SU-DHL-6 (cell line): Measurements from ENCODE around the gene GRIA3.

Source experiments
- H2AFZ ChIP-seq: fragments of 200-600 bp; sonication (generic); 2 replicates; pipeline ENCODE4 v1.6.1; 2014; ENCODE audit warnings: low read depth, mild to moderate bottlenecking, moderate library complexity, mixed read lengths, antibody characterized with exemption, low read length; ENCODE audit not compliant: severe bottlenecking
- H3F3A ChIP-seq: fragments of 200-600 bp; shearing (Covaris generic); 2 replicates; pipeline ENCODE4 v1.6.0; 2016; ENCODE audit warnings: antibody characterized with exemption, mild to moderate bottlenecking; ENCODE audit not compliant: insufficient read depth
- H3K27ac ChIP-seq: fragments of 200-600 bp; sonication (generic); 2 replicates; pipeline ENCODE4 v1.5.1; 2016; ENCODE audit warnings: low read depth, mild to moderate bottlenecking, low read length, moderate library complexity, mixed read lengths
- H3K27me3 ChIP-seq: fragments of 200-600 bp; sonication (generic), shearing (Covaris generic); 2 replicates; pipeline ENCODE4 v1.6.0; 2014; ENCODE audit warnings: mild to moderate bottlenecking, low read length
- H3K36me3 ChIP-seq: fragments of 200-600 bp; sonication (generic); 2 replicates; pipeline ENCODE4 v1.6.1; 2014; ENCODE audit warnings: mild to moderate bottlenecking, low read length, mixed read lengths
- H3K4me2 ChIP-seq: fragments of 300-600, 200-600 bp; shearing (Covaris generic), sonication (generic); 2 replicates; pipeline ENCODE4 v1.6.0; 2014; ENCODE audit warnings: low read length, low read depth, mild to moderate bottlenecking; ENCODE audit not compliant: poor library complexity, severe bottlenecking
- H3K4me3 ChIP-seq: fragments of 200-600 bp; sonication (generic); 2 replicates; pipeline ENCODE4 v1.5.1; 2014; ENCODE audit warnings: antibody characterized with exemption, low read length, mild to moderate bottlenecking, mixed read lengths; ENCODE audit not compliant: insufficient read depth, poor library complexity, severe bottlenecking
- H3K79me2 ChIP-seq: fragments of 200-600 bp; sonication (generic); 2 replicates; pipeline ENCODE4 v1.6.1; 2014; ENCODE audit warnings: mild to moderate bottlenecking, low read length, moderate library complexity; ENCODE audit not compliant: insufficient read depth
- H3K9ac ChIP-seq: fragments of 200-600 bp; sonication (generic); 2 replicates; pipeline ENCODE4 v1.7.0; 2014; ENCODE audit warnings: mild to moderate bottlenecking, low read length
- H3K9me2 ChIP-seq: fragments of 200-600 bp; sonication (generic); replicated peaks from 2 replicates; pipeline ENCODE4 v1.6.1; 2014; ENCODE audit warnings: low read length; ENCODE audit not compliant: insufficient read depth
- H3K9me3 ChIP-seq: fragments of 200-600 bp; sonication (generic); 2 replicates; pipeline ENCODE4 v1.6.1; 2014; ENCODE audit warnings: low read length, mixed read lengths; ENCODE audit not compliant: insufficient read depth
- H4K20me1 ChIP-seq: fragments of 200-600 bp; sonication (generic); 2 replicates; pipeline ENCODE4 v1.6.1; 2014; ENCODE audit warnings: low read depth, mild to moderate bottlenecking, antibody characterized with exemption, low read length, moderate library complexity, mixed read lengths
- EZH2phosphoT487 ChIP-seq: fragments of 200-600 bp; sonication (generic), shearing (Covaris generic); conservative IDR thresholded peaks from 2 replicates; pipeline ENCODE4 v1.6.1; 2018; ENCODE audit warnings: mild to moderate bottlenecking, antibody characterized with exemption, low read length, moderate library complexity, mixed read lengths
- TF ChIP-seq, protein P1 (sequence below): fragments of 200-600 bp; sonication (generic); IDR thresholded peaks from one replicate; pipeline ENCODE4 v1.5.1; 2017; ENCODE audit warnings: antibody characterized with exemption, mild to moderate bottlenecking, low read length, moderate library complexity; ENCODE audit not compliant: insufficient read depth, poor library complexity, severe bottlenecking

Gene GRIA3

DNA sequence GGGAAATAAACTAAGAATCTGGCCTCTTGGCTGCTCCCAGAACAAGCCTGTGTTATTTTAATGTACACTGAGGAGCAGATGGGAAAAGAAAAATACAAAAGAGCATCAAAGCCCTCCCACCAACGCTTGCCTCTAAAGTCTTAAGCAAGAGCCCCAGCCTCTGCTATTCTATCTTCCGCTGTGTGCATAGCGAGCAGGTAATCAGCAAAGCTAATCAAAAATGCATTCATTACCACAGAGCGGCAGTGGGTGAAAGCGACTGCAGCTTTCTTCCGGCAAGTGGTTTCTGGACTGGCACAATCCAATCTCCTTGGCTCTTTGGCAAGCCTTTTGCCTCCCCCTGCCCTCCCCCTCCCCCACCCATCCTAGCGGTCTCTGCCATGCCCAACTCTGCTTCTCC is 13.5 kb upstream of the GRIA3 start:
- TF ChIP-seq, protein P1, sequence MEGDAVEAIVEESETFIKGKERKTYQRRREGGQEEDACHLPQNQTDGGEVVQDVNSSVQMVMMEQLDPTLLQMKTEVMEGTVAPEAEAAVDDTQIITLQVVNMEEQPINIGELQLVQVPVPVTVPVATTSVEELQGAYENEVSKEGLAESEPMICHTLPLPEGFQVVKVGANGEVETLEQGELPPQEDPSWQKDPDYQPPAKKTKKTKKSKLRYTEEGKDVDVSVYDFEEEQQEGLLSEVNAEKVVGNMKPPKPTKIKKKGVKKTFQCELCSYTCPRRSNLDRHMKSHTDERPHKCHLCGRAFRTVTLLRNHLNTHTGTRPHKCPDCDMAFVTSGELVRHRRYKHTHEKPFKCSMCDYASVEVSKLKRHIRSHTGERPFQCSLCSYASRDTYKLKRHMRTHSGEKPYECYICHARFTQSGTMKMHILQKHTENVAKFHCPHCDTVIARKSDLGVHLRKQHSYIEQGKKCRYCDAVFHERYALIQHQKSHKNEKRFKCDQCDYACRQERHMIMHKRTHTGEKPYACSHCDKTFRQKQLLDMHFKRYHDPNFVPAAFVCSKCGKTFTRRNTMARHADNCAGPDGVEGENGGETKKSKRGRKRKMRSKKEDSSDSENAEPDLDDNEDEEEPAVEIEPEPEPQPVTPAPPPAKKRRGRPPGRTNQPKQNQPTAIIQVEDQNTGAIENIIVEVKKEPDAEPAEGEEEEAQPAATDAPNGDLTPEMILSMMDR: no peak
- no peak for TF ChIP-seq EZH2phosphoT487
- H3F3A ChIP-seq: no peaks in the 10 kb centered on the region
- no peak overlapping the region for H3K4me2 ChIP-seq

DNA sequence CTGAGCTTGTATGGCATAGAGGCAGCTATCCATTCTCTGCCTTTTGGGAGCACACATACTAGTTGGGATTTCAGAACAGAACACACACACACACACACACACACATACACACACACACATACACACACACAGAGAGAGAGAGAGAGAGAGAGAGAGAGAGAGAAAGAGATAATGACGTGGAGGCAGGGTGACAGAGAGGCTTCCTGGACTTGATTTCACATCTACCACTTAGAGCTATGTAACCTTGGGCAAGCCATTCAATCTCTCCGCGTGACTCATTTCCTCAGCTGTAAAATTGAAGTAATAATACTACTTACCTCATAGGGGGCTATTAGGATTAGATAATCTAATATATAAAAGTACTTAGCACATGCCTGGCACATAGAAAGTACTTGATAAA is 12.3 kb upstream of the GRIA3 start:
- TF ChIP-seq, protein P1: no peak
- TF ChIP-seq EZH2phosphoT487: no peak
- Histone ChIP-seq H4K20me1 (no peaks in the 10 kb centered on the region), H3K79me2 (no peaks in the 10 kb centered on the region), H3K9me3 (no peaks in the 10 kb centered on the region), H3K4me2 (no peak overlapping the region), H3K4me3 (no peak overlapping the region), H3K36me3 (no peaks in the 10 kb centered on the region), H2AFZ (no peak overlapping the region), H3K27ac (no peak overlapping the region), H3F3A (no peaks in the 10 kb centered on the region), H3K9me2 (no peaks in the 10 kb centered on the region), H3K27me3 (no peaks in the 10 kb centered on the region), H3K9ac (no peak overlapping the region)

More for the DNA sequence above, 13.5 kb upstream of the GRIA3 start:
- Histone ChIP-seq H3K9me3 (no peaks in the 10 kb centered on the region), H3K9me2 (no peaks in the 10 kb centered on the region), H3K9ac (no peak overlapping the region), H3K27me3 (no peaks in the 10 kb centered on the region), H3K4me3 (no peak overlapping the region), H3K36me3 (no peaks in the 10 kb centered on the region), H2AFZ (no peak overlapping the region), H4K20me1 (no peaks in the 10 kb centered on the region), H3K27ac (no peak overlapping the region), H3K79me2 (no peaks in the 10 kb centered on the region)

DNA sequence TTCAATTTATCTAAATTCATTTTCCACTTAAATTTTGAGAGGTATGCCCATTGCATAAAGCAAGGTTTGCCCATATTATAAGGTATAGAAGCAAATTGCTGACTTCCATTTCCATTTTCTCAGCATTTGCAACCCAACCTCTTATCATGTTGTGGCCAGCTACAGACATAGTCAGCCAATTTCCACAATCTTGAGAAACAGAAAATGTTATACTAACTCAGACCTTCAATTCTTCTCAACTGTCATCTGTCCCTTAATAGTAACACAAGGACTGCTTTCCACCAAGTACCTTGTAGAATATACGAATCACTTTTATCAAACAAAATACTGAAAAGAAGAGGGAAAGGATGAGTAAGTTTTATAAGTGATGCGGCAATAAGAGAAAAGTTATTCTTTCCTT is 11.2 kb upstream of the GRIA3 start:
- no peaks in the 10 kb centered on the region for H3K9me2 ChIP-seq
- H3K36me3 ChIP-seq: no peaks in the 10 kb centered on the region
- H3K9ac ChIP-seq: no peak overlapping the region
- TF ChIP-seq, protein P1: no peak
- no peak for TF ChIP-seq EZH2phosphoT487
- H3K9me3 ChIP-seq: no peaks in the 10 kb centered on the region
- H3K4me3 ChIP-seq: no peak overlapping the region
- no peaks in the 10 kb centered on the region for H3K27me3 ChIP-seq
- no peaks in the 10 kb centered on the region for H3K79me2 ChIP-seq
- H3K27ac ChIP-seq: no peak overlapping the region
- no peak overlapping the region for H3K4me2 ChIP-seq
- no peaks in the 10 kb centered on the region for H3F3A ChIP-seq
- no peak overlapping the region for H2AFZ ChIP-seq
- no peaks in the 10 kb centered on the region for H4K20me1 ChIP-seq
